CD4-positive, alpha-beta T cell treated with Interleukin-2 at 100 ng/mL for 4 hours (primary cell): ENCODE results near the gene CST3.
"Not testable (repeated sequence)": the region's sequence is repeated elsewhere in the genome, so short reads cannot be mapped to it uniquely, and the experiment has no call there.

Source experiments
- DNase-seq: peaks from one replicate; pipeline ENCODE4 v3.0.0-alpha.2; 2020; ENCODE audit warnings: low spot score

The CST3 gene

DNA sequence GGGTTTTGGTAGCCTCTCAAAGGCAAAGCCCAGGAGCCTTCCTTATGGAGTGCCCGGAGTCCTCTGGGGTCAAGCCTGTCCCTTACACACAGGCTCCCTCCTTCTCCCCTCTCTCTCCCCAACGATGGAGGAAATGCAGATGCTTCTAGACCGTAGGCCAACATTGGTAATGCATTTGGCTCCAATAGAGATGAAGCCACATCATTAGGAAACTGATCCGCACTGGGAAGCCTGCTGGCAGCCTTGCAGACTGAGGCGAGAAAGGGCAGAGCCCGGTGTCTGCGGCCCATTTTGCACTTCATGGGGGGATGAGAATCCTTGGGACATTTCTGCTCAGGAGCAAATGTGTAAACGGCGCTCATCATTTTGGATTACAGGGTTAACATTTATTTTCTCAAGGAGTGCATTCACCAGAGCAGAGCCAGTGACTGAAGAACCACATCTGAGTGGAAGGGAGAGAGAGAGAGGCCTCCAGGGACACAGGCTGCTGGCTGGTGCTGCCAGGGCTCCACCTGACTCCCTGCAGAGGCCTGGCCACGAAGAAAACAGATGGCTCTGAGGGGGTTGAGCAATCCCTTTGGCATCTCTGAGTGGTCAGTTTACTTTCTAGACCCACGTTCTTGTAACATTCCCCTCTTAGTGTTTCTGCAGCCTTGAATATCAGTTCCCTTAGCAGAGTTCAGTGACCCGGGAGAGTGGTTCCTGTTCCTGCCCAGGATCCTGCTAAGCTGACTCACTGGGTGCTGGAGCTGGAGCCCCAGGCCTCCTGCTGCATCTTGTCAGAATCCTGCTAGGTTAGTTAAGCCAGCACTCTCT lies 4.4 kb upstream of the CST3 start:
- DNase-seq, result no peak

DNA sequence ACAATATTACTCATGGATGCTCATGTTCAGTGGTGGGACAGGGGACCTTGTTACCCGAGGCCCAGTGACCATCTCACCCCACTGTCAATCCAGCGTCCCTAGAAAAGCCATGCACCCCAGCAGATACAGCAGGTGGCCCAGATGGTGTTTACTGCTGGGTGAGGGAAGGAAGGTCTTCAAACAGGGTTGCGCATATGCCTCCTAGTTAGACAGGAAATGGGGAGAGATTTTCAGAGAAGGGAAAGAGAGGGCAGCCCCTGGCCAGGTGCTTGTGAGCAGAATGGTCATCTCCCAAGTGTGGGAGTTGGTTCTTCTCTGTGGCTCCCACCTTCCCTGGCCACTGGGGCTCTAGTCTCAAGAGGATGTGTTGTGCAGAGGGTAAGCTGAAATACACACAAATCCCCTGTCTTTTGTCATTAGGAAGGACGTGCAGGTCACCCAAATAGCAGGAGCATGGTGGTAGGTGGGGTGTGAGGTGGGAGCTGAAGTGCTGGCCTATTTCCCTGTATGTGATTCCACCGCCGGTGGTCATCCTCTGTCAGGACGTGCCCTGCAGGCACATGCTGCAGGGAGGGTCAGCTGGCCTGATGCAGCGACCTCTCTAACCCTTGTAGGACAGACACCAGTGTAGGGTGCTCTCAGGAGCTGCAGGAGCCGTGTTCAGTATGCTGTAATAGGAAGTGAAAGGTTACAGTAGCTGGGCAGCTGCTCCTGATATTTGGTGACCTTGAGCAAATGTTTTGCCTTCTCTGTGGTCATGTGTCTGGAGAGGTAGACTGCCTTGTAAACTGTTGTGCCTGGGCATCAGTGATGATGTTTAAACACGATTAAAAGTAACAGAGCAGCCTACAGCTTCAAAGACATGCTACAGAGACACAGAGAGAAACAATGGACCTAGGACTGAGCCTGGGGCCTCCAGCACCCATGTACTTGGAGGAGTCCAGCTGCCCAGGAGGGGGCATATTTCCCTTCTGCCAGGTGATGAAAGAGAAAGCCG lies 3.2 kb upstream of the CST3 start:
- DNase-seq, result no peak

- no peak for DNase-seq
Measured at GRCh38 chr20:23640018-23640601, 2.4 kb upstream of the CST3 start.

DNA sequence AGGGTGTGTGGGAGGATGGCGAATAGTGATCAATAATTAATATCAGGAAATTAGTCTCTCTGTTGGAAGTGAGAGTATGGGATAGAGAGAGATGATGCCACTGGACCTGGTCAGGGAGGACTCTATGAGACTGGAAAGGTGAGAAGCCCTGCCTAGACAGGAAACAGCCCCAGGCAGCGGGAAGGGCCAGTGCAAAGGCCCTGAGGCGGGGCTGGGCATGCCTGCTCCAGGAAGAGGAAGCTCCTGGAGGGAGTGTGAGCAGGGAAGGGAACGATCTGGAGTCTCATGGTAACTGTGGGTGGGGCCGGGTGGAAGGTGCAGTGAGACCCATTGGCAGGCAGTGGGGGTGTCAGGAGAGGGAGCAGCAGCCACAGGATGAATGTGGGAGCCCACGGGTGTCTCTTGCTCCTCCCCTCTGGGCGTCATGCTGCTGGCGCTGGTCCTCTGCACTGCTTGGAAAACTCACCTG lies 1.8 kb upstream of the CST3 start:
- DNase-seq, result no peak

DNA sequence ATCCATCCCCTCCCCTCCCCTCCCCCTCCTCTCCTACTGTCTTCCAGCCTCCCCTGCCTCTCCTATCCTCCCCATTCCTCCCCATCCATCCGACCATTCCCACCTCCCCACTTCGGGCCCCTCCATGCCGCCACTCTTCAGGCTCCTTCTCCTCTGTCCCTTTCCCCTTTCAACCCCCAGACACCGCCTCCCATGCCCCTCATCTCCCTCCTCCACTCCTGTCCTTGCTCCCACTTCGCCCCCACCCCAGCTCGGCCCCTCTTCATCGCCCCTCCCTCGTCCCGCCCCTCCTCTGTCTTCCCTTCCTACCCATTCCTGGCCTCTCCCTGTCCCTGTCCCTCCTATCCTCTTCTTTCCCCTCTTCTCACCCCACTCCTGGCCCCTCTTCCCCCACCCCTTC lies 554 bp upstream of the CST3 start:
- DNase-seq, result no peak

DNA sequence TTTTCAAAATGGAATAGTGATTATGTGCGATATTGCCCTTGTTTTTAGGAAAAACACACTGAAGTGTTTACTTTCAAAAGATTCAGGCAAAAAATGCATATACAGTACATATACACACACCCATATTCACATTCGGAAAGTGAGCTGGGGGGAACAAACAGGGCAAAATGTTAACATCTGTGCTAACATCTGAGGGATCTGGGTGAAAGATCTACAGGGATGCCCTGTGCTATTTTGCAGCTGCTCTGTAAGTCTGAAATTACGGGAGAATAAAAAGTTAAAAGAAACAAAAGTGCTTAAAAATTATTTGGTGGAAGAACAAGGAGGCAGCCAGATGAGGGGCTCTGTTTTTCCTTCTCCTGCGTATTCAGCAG lies 860 bp downstream of the CST3 start:
- no peak for DNase-seq

DNA sequence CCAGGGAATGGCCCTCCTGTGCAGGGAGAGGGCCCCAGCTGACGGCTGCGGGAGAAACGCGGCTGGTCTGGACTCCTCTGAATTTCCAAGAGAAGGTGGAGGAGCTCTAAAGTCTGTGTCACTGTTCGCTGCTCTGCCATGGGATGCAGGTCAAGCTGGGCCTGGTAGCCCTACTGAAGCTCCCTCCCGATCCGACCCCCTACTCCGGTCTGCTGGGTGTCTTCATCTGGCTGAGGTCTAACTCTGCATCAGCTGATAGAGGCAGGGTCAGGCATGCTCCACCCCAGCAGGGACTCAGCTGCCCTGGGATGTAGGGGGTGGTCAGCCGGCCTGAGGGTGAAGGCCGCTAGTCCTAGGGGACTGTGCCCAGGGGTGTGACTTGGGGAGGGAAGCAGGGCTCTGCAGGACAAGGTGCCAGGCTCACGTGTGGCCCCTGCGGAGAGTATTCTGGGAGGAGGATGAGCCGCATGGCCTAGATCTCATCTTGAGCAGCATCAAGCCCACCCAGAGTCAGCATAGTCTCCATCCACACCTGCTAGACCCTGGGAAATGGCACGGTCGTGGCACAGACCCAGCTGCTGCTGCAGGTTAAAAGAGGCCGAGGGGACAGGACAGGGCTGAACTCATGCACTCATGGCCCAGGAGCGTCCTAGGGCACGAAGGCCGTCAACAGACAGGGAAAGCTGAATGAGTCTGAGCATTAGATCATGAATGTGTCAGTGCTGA lies 1.4 kb downstream of the CST3 start:
- no peak for DNase-seq

DNA sequence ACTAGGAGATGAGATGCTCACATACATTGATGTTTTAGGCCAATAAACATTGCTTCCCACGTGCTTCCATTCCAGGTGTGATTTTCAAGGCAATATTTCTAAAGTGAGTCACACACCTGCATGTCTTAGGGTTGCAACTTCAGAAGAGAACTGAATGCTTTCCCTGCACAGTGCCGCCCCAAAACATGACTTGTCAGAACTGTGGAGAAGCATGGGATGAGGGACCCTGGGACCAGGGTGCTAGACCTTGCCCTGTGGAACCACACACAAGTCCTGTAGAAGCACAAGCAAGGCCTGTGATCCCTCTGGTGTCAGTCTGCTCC lies 2.0 kb downstream of the CST3 start:
- not testable (repeated sequence) for DNase-seq

GRCh38 chr20:23634985-23635767 lies 2.6 kb downstream of the CST3 start:
- DNase-seq, result no peak

DNA sequence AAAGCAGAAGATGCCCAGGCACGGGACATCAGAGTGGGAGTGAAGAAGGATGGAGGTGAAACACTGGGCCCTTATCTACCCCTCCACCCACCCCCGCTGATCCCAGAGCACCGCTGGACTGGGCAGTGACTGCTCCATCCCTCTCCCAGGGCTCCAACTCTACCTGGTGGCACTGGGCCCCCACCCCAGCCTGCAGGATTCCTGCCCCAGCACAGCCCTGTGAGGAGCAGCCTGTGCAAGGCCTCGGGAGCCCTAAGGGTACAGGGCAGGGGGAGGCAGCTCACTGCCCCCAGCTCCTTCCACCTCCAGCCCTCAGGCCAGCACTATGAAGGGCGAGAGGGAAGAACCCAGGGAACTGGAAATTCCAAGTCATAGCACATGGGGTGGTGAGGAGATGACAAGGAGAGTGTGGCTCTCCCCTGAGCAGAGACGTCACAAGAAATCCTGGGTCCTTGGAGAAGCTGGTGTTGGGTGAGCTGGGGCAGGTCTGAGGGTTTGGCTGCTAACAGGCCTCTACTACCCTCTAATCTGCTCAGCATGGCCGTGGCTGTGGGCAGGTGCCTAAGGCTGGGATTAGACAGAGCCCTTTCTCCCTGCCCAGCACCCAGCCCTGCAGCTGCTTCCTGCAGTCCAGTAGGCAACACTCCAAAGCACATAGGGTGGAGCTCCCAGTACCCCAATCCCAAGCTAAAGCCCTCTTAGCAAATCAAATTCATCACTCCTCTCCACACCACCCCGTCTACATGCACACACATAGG lies 3.5 kb downstream of the CST3 start:
- no peak for DNase-seq

- DNase-seq, result no peak
Measured at GRCh38 chr20:23632711-23633573, 4.8 kb downstream of the CST3 start.

GRCh38 chr20:23631981-23632710 lies 5.6 kb downstream of the CST3 start:
- no peak for DNase-seq

DNA sequence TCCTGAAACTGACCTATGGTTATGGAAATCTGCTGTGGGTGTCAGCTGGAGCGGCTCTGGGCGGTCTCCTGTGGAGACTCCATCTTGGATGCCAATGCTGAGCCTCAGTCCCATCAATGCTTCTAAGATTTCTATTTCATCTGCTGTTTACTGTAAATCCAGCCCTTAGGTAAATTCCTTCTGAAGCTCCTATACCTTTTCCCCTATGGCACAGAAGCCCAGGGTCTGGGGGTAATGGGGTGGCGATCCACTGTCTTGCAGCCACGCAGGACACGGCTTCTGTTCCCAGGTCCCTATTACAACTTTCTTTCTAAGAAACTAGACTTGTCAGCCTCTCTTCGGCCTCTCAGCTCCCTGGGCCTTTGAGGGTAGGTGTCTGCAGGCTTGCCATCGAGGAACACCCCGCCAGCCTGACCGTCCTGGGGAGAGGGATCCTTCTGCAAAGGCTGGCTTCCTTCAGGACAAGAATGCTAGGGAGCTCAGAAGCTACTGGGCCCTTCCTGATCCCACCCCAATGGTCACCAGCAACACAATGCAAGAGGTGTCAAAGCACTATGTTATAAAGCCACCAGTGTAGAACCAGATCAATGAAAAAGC lies 6.4 kb downstream of the CST3 start:
- no peak for DNase-seq

- no peak for DNase-seq
Measured at GRCh38 chr20:23630392-23630849, 7.3 kb downstream of the CST3 start.

DNA sequence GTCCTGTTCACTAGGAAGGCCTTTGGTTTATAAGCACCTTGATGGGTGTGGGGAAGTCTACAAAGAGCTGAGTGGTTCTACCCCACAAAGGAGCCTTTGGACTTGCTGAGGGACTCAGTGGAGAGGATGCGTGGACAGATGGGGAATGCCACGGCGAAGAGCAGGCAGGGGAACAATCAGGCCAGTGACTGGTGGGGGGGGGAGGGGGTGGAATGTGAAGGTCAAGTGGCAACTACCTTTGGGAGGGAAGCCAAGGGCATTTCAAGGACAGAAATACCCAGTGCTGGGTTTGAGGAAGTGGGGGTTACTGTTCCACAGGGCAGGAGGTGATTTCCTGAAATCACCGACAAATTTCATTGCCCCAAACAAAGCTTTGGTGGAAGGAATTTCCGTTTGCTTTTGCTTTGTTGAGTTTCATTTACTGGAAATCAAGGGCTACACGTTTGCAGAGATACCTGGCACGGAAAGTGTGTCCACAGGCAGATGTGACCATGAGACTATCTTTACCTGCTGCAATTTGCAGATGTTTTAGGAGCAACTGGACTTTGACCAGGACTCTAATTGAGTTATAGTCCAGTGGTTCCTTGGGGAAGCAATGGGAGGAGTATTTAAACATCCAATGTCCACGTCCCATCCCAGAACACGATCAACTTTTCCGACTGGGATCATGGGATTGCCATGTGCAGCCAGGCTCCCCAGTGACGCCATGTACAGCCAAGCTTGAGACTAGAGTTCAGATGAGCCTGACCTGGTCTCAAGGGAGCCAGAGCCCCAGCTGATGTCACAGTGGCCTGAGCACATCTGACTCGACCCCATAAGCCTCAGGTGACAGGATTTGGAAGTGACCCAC lies 8.0 kb downstream of the CST3 start:
- no peak for DNase-seq

- DNase-seq, result no peak
Measured at GRCh38 chr20:23629017-23629541, 8.7 kb downstream of the CST3 start.

GRCh38 chr20:23628402-23629016 lies 9.2 kb downstream of the CST3 start:
- no peak for DNase-seq
